Measurements from ENCODE around the gene TRNAU1AP.

GRCh38 chr1:28518745-28519341, 34.0 kb upstream of the TRNAU1AP start:
- no peak for TF ChIP-seq EZH2 (IDR thresholded peaks at IDR 0.05; ENCODE audit: low read depth)
- no peak for TF ChIP-seq CTCF (conservative IDR thresholded peaks at IDR 0.05)

Data from PC-9 (cell line).